Esophagus muscularis mucosa (tissue), 4 donors: ENCODE measurements around the gene SFR1. TPM values are rescaled to one million over a fixed set of nuclear protein-coding genes. Genes with fewer than 3 reads are reported as not detected.

Experiments used
- DNase-seq: peaks from one replicate; pipeline ENCODE4 v3.0.0-alpha.2; 2017; ENCODE audit errors: extremely low spot score
- H3K27ac ChIP-seq, 4 donors: fragments of 200-600 bp; sonication (generic); replicated peaks in 1 of 4; 1 replicate in 3 of 4; 2 replicates in 1 of 4; pipeline ENCODE4 v1.5.1; 2016 to 2019; ENCODE audit warnings: mild to moderate bottlenecking in 1 of 4
- H3K27me3 ChIP-seq, 4 donors: fragments of 200-600 bp; sonication (generic); one replicate each; pipeline versions ENCODE4 v1.5.1 to v1.6.0; 2016 to 2019
- H3K36me3 ChIP-seq, 4 donors: fragments of 200-600 bp; sonication (generic); one replicate each; pipeline ENCODE4 v1.5.1; 2016 to 2019
- H3K4me1 ChIP-seq, 4 donors: fragments of 200-600 bp; sonication (generic); one replicate each; pipeline ENCODE4 v1.5.1; 2016 to 2019
- H3K4me3 ChIP-seq, 4 donors: fragments of 200-600 bp; sonication (generic); 1 replicate in 2 of 4; 2 replicates in 2 of 4; pipeline ENCODE4 v1.5.1; 2016 to 2019; ENCODE audit warnings: mild to moderate bottlenecking in 4 of 4, moderate library complexity in 1 of 4
- H3K9me3 ChIP-seq, 4 donors: fragments of 200-600 bp; sonication (generic); 1 replicate in 3 of 4; 2 replicates in 1 of 4; pipeline ENCODE4 v1.5.1; 2016 to 2019
- EP300 ChIP-seq: sonication (generic); formaldehyde crosslinking; IDR thresholded peaks from one replicate; pipeline ENCODE4 v1.6.1; 2017; ENCODE audit warnings: antibody characterized with exemption
- POLR2A ChIP-seq: fragments of 450-650 bp; IDR thresholded peaks from one replicate; pipeline ENCODE4 v1.6.1; 2017; ENCODE audit warnings: antibody characterized with exemption, moderate library complexity, mild to moderate bottlenecking, low read depth
- POLR2AphosphoS5 ChIP-seq, 2 donors: sonication (generic); formaldehyde crosslinking; IDR thresholded peaks; one replicate each; pipeline ENCODE4 v1.6.1; 2017; ENCODE audit warnings: antibody characterized with exemption in 2 of 2
- WGBS: methylation state at CpG from one replicate; pipeline ENCODE4 v1.1.5; 2018; 5-methylcytosine and 5-hydroxymethylcytosine counted together
- intact Hi-C: fragments of 100-400 bp; cut with DNase I; formaldehyde crosslinking; loops from one replicate; pipeline ENCODE4 v1.15.1; 2023
- total RNA-seq, 4 donors: library from RNA; depleted of rRNA; stranded (reverse); fragments of >200 nt; gene quantifications; one replicate each; pipeline versions ENCODE4 v1.1.0 to v1.2.1, GENCODE V29; 2016
- TF ChIP-seq, protein P1 (sequence below), 3 experiments: fragments of 200-600 bp in 2 of 3; fragments of 450-650 bp in 1 of 3; sonication (generic) in 2 of 3; IDR thresholded peaks; one replicate each; pipeline ENCODE4 v1.5.1; 2017 to 2019; ENCODE audit warnings: antibody characterized with exemption in 3 of 3, mild to moderate bottlenecking in 2 of 3, moderate library complexity in 1 of 3

The SFR1 gene
- total RNA-seq, 4 donors from 2014 or later: 4.9 to 9.1 (median 7.8) TPM

DNA sequence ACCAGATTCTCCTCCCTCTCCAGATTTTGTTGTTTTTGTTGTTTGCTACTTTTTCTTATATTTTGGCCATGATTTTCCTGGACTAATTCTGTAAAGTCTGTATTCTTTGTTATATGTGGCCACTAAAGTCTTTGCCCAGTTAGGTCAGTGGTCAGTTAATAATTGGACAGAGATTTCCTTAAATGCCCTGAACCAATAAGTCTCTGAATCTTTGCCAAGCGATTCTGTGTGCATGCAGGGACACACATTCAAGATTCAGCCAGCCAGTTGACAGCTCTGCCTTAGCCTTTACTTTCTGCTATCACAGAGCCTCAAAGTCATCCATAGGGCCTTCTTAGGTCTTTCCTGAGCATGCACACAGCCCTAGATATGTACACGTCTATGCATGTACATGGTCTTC is 25.3 kb upstream of the SFR1 start:
- Histone ChIP-seq H3K4me3 (no peak overlapping the region), H3K36me3 (no peaks in the 10 kb centered on the region), H3K9me3 (peaks cover 0 to 7% (median 0%) of the 10 kb centered on the region in 4 donors), H3K27me3 (no peaks in the 10 kb centered on the region), H3K4me1 (peaks cover 0 to 6% (median 0%) of the 10 kb centered on the region in 4 donors), H3K27ac (no peak overlapping the region)
- 93% methylated on average over 2 of the region's 2 CpGs for WGBS
- TF ChIP-seq, protein P1, sequence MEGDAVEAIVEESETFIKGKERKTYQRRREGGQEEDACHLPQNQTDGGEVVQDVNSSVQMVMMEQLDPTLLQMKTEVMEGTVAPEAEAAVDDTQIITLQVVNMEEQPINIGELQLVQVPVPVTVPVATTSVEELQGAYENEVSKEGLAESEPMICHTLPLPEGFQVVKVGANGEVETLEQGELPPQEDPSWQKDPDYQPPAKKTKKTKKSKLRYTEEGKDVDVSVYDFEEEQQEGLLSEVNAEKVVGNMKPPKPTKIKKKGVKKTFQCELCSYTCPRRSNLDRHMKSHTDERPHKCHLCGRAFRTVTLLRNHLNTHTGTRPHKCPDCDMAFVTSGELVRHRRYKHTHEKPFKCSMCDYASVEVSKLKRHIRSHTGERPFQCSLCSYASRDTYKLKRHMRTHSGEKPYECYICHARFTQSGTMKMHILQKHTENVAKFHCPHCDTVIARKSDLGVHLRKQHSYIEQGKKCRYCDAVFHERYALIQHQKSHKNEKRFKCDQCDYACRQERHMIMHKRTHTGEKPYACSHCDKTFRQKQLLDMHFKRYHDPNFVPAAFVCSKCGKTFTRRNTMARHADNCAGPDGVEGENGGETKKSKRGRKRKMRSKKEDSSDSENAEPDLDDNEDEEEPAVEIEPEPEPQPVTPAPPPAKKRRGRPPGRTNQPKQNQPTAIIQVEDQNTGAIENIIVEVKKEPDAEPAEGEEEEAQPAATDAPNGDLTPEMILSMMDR (IDR thresholded peaks at IDR 0.05): no peak
- TF ChIP-seq POLR2AphosphoS5 (IDR thresholded peaks at IDR 0.05) (no peak), EP300 (no peak), POLR2A (no peak)
- intact Hi-C loops: no loop called here
- no peak for DNase-seq

DNA sequence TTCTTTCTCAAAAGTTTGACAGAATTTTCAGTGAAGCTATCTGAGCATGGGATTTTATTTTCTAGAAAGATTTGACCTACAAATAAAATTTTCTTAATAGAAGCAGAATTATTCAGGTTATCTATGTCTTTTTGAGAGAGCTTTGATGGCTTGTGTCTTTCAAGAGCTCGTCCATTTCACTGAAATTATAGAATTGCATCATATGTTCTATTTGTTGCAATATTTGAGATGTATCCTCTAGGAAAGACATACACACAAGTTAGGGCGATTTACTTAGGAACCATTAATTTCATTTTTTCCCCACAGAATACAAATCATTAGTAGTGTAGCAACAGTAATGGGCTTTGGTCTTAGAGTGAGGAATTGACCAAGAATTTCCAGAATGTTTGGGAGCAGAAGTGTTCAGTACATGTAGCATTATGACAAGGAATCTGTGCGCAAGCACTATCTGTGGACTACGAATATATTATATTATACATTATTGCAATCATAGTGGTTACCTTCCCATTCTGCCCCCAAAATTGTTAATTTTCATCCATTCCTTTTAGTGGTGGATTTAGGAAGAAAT is 23.5 kb upstream of the SFR1 start:
- Histone ChIP-seq H3K36me3 (no peaks in the 10 kb centered on the region), H3K4me3 (no peak overlapping the region), H3K27me3 (no peaks in the 10 kb centered on the region), H3K9me3 (peaks cover 0 to 7% (median 0%) of the 10 kb centered on the region in 4 donors), H3K4me1 (peaks cover 0 to 6% (median 0%) of the 10 kb centered on the region in 4 donors), H3K27ac (no peak overlapping the region)
- TF ChIP-seq POLR2A: no peak
- no peak for TF ChIP-seq POLR2AphosphoS5 (IDR thresholded peaks at IDR 0.05)
- no peak for TF ChIP-seq EP300
- TF ChIP-seq, protein P1 (IDR thresholded peaks at IDR 0.05): no peak
- DNase-seq: no peak
- 96% methylated on average over 4 of the region's 4 CpGs for WGBS
- intact Hi-C loops: no loop called here

DNA sequence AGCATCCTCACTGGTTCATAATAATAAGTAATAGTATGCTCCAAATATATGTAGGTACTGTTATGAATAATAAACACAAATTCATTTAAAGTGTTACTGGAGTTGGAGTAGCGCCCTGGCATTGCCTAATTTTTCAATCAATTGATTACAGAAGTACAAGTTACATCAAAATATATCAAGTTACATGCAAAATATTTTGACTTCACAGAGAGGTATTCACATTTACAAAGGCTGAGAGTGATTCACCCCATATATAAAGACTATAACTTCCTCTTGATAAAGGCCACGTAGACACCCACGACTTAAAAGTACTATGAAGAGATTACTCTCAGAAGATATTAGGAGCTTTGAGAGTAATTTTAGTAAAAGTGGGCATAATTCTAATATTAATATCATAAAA is 22.7 kb upstream of the SFR1 start:
- H3K27ac ChIP-seq: no peak overlapping the region
- WGBS: 86% methylated on average over 3 of the region's 3 CpGs
- H3K9me3 ChIP-seq: peaks cover 0 to 7% (median 0%) of the 10 kb centered on the region in 4 donors
- no peak overlapping the region for H3K4me3 ChIP-seq
- H3K36me3 ChIP-seq: no peaks in the 10 kb centered on the region
- intact Hi-C loops: no loop called here
- TF ChIP-seq, protein P1 (IDR thresholded peaks at IDR 0.05): no peak
- TF ChIP-seq POLR2AphosphoS5 (IDR thresholded peaks at IDR 0.05) (no peak), EP300 (no peak), POLR2A (no peak)
- H3K4me1 ChIP-seq: peaks cover 0 to 6% (median 0%) of the 10 kb centered on the region in 4 donors
- no peak for DNase-seq
- no peaks in the 10 kb centered on the region for H3K27me3 ChIP-seq

DNA sequence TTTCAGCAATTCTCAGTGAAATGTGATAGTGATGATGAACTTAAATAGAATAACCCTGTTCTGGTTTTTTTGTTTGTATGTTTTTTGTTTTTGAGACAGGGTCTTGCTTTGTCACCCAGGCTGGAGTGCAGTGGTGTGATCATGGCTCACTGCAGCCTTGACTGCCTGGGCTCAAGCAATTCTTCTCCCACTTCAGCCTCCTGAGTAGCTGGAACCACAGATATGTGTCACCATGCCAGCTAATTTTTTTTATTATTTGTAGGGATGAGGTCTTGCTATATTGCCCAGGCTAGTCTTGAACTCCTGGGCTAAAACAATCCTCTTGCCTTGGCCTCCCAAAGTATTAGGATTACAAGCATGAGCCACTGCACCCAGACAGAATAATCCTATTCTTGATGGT is 22.0 kb upstream of the SFR1 start:
- no peak for DNase-seq
- H3K27ac ChIP-seq: no peak overlapping the region
- H3K4me1 ChIP-seq: peaks cover 0 to 6% (median 0%) of the 10 kb centered on the region in 4 donors
- intact Hi-C loops: no loop called here
- H3K4me3 ChIP-seq: no peak overlapping the region
- H3K36me3 ChIP-seq: no peaks in the 10 kb centered on the region
- H3K9me3 ChIP-seq: peaks cover 0 to 7% (median 0%) of the 10 kb centered on the region in 4 donors
- TF ChIP-seq, protein P1 (IDR thresholded peaks at IDR 0.05): no peak
- no peak for TF ChIP-seq POLR2A
- TF ChIP-seq EP300: no peak
- TF ChIP-seq POLR2AphosphoS5 (IDR thresholded peaks at IDR 0.05): no peak
- H3K27me3 ChIP-seq: no peaks in the 10 kb centered on the region

DNA sequence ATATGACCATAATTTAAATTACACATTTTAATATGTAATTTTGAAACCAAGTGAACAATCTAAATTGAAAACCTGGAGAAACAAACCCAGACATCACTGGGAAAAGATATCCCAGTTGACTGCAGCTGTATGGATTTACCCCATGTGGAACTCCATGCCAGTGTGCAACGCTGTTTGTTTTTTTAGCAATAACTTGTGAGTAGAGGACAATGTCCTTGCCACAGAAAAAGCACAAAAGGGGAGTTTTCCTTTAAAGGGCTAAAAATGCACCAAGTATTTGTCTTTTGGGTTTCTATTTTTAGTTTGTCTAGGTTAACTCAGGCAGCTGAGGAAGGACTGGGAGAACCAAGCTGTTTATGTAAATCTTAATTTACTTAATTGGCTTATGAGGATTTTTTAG is 21.2 kb upstream of the SFR1 start:
- DNase-seq: no peak
- no peaks in the 10 kb centered on the region for H3K27me3 ChIP-seq
- peaks cover 0 to 7% (median 0%) of the 10 kb centered on the region in 4 donors for H3K9me3 ChIP-seq
- no peak overlapping the region for H3K27ac ChIP-seq
- TF ChIP-seq POLR2A (no peak), EP300 (no peak), POLR2AphosphoS5 (IDR thresholded peaks at IDR 0.05) (no peak)
- TF ChIP-seq, protein P1 (IDR thresholded peaks at IDR 0.05): no peak
- intact Hi-C loops: no loop called here
- peaks cover 0 to 6% (median 0%) of the 10 kb centered on the region in 4 donors for H3K4me1 ChIP-seq
- WGBS: 0% methylated on average over 1 of the region's 1 CpG
- H3K36me3 ChIP-seq: no peaks in the 10 kb centered on the region
- H3K4me3 ChIP-seq: no peak overlapping the region
